HCEC 1CT (cell line): ENCODE data around the gene C1QL2.

Experiments
- DNase-seq: peaks from one replicate; pipeline ENCODE4 v3.0.0-alpha.2; 2017

The C1QL2 gene

DNA sequence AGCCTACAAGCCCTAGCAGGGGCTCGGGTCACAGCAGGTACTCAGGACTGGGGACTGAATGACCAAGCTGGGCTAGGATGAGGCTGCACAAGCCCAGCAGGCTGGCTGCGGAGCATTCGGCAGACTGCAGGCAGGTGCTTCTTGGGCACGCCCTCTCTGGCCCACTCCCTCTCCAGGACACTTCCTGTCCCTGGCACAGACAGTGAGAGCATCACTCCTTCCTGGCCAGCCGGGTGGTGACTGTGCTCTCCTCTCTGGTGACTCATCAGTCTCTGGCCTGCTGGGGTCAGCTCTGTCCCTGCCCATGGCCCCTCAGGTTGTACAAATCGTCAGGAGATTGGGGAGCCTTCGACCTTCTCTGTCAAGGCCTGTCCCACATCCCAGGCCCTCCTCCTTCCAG, 22.5 kb downstream of the C1QL2 start:
- no peak for DNase-seq

DNA sequence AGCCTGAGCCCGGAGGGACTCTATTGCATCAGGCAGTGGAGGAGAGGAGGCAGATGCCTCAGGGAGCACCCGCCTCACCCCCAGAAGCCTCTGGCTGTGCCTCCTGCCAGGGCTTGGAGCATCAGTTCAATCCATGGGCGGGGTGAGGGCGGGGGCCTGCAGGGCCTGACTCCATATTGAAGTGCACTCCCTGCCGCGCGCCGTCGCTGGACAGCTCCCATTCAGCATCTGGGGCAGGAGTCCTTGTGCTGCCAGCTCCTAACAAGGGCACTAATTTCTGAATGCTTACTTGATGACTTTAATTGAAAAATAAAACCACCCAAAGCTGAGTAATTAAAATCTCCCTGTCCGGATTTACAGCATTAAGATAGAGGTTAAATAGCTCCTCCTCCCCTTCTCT, 23.8 kb downstream of the C1QL2 start:
- DNase-seq, result no peak

DNA sequence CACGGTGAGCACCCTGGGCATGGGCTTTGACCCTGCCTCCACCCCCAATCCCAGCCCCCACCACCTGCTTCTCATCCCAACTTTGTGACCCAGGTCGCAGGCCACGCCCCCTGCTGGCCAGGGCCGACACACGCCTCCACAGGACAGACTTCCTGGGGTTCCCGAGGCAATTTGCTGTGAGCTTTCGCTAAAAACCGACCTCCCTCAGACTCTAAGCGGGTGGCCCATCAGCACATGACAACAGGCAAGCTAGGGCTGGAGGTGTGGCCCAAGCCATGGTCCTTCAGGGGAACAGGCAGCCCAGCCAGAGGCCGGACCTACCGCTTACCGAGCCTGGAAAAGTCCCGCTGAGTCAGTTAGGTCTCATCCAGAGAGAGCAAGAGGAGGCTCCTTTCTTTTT, 31.9 kb downstream of the C1QL2 start:
- peak; percentile 8 for DNase-seq

DNA sequence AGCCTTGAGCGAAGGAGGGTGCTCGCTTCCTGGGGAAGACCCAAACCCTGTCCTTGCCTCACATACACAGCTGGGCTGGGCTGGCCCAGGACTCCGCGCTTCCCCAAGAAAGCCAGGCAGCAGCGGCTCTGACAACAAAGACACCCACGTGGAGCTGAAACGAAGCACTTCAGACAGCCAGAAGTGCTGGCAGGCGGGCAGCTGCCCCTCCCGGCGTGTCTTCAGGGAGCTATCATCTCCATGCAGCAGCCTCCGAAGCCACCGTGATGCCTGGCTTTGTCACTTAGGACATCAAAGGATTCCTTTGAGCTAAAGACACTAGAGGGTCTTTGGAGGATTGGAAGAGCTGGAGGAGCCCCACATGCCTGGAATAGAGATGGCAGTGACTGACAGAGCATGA, 35.2 kb downstream of the C1QL2 start:
- DNase-seq, result no peak

DNA sequence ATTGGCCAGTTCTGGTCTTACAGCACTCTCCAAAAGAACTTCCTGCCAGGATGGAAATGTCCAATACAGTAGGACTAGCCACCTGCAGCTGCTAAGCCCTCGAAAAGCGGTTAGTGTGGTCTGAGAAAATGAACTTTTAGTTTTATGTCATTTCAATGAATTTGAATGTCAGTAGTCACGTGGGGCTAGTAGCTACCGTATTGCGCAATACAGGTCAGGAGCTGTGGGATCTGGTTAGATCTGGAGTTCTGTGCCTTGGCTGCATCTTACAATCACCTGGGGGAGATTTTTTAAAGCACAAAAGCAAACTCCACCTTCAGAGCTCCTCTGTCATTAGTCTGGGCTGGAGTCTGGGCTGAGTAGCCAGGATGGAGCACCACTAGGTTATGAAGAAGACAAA, 35.9 kb downstream of the C1QL2 start:
- no peak for DNase-seq

DNA sequence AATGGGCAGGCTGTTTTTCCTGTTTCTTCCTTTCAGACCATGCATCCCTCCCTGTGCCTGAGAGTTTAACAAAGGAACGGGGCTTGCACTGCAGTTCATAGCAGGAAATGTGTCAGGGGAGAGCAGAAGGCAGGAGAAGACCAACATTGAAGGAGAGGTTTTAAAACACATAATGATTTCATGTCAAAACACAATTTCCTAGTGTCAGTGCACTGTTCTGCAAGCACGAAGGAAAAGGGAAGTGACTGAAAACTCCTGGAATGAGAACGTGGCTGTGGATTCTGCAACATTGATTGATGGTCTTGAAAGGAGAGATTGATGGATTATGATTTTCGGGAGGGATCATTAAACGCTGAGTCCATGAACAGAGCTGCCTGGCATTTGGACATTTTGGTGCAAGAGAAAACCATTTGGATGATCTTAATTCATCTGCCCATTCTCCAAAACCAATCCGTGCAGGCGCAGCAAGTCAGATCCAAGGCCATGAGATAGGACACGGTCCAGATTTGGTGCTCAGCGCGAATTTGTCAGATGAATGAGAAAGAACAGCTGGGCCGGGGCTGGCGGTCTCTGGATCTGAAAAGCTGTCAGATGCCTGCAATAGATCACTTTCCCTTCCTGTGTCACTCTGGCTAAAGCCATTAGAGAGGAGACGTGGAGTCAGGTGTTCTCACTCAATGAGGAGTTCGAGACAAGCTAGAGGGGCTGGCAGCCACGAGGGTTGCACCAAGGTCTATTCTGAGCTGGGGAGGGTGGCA, 38.4 kb downstream of the C1QL2 start:
- no peak for DNase-seq

DNA sequence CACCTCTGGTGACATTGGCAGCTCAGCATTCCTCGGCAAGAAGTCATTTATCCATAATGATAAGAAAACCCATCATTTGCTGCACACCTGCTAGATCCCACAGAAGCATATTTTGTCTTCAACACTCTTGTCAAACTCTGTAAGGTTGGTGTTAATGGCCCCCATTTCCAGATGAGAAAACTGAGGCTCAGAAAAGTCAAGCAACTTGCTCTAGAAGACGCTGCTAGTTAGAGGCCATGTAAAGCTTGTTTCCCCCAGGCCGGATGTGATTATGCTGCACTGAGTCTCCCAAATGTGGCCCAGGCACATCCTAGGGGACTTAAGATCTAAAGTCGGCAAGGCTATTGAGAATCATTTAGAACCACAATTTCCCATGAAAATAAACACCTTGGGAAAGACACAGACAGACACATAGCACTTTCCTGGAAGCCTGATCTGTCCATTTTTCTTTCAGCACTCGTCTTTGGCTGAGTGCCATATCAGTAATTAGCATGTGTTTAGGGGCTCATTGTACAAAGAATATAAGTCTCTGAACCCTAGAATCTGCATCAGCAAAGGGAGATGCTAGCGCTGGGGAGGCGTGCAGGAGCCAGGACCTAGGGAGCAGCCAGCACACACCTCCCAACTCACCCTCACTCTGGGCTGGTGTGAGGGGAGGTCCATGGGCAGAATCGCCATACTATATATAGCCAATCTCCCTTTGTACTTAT, 39.3 kb downstream of the C1QL2 start:
- DNase-seq, result no peak

DNA sequence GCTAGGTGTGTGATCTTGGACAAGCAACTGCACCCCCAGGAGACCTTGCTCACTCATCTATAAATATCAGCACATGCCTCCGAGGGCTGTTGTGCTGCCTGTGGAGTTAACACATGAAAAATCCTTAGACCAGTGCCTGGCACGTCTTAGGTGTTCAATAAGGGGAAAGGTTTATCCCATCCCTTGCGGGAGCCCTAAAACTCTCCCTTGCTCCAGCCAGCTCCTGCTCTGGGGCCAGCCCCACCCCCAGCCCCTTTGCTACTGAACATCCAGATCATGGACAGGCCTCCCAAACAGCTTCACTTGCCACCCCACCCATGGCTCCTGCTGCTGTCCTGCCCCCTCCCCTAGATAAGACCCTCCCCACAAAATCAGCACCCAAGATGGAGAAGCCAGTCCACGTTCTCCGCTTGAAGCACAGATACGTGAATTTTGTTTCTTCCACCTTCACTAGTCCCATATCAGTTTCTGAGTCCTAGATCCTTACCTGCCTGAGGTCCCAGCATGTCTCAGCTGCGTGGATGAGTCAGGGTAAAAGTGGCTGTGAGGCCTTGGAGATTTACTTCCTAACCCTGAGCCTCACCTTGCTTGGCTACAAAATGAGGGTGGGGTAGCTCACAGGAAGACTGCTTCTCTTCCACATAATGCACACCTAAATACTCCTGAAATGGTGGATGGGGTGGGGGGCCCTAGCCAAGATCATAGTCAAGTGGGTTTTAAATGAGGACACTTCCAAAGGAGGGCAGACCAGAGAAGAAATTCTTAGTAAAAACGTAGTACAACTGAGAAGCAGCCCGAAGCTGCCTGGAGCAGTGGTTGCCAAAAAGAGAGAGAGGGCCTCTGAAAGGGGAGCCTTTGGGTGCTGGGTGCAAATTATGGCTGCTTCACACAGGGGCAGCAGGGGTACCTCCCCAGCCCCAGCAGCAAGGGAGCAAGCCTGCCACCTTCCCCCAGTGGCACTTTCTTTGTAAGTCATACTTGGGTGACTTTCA, 40.4 kb downstream of the C1QL2 start:
- DNase-seq, result no peak

DNA sequence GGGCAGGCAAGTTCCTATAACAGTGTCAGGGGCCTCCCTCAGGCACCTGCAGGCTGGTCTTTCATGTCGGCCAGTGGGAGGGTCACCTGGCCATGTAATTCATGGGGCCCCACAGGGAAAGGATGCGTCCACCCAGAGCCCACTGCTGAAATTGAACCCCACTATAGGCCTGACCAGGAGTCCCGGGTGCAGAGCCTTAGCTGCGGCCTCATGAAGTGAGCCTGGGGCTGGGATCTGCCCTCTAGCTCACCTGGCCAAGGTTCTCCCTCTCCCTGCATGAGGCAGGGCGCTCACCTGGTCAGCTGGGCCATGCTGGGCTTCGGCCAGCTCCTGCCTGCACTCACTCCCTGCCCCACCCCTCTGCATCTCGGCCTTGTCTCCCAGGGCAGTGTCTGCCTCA, 41.1 kb downstream of the C1QL2 start:
- DNase-seq, result no peak

DNA sequence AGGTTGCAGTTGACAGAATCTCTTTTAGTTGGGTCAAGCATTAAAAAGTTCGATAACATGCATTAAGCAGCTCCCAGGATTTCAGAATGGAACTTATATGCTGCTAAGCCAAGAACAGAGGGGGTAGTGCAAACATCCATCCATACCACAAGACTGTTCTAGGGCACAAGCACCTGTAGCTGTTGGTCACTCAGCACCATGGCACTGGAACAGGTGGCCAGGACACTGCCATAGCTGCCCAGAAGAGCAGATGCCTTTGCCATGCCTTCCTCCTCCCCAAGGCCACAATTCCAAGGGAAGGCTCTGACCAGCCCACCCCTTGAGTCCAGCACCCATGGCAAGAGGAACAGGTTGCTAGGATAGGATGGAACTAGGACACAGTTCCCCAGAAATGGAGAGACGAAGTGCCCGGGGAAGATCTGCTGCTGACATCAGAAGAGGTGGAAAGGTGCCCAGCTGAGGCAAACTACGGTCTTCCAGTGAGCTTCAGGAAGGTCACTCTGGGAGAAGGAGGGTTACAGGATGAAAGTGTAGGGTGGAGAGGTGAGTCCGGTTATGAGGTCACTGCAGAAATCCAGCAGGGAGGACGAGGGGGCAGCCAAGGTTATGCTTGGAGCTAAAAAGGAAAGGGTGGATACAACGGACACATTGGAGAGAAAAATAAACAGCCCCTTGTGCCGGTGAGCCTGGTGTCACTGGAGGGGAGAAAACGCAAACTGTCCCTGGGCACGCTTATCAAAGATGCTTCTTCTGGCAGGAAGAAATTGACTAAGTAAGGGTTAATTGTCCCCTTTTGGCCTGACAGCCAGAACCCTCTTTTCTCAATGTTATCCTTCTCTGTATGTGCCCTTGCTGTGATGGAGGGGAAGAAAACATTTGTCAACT, 41.9 kb downstream of the C1QL2 start:
- no peak for DNase-seq

DNA sequence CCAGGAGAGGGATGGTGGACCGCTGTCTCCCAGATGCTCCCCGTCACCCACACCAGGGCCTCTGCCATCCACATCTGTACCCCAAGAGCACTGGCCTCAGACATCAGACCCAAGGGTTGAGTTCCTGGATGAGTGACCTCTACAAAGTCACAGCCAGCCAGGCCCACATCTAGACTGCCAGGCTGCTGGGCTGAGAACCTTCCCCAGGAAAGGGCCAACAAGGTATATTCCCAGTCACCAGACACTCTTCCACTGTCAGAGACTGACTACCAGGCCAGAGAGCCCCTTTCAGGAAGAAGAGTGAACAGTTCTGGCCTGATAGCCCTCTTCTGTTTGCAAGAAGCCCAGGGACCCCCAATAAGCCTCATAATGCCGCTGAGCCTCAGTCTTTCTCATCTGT, 44.3 kb downstream of the C1QL2 start:
- no peak for DNase-seq

DNA sequence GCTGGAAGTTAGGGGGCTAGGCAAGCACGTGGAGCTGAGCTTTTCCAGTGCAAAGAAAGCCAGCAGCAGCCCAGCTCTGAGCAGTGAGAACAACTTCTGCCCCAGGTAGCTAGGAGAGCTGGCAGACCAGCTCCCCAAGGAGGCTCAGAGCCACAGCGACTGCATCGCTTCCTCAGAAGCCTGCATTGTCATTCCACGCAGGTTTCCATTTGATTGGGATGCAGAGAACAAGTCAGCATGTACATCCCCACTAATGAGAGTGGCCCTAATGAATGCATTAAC, 45.1 kb downstream of the C1QL2 start:
- no peak for DNase-seq

DNA sequence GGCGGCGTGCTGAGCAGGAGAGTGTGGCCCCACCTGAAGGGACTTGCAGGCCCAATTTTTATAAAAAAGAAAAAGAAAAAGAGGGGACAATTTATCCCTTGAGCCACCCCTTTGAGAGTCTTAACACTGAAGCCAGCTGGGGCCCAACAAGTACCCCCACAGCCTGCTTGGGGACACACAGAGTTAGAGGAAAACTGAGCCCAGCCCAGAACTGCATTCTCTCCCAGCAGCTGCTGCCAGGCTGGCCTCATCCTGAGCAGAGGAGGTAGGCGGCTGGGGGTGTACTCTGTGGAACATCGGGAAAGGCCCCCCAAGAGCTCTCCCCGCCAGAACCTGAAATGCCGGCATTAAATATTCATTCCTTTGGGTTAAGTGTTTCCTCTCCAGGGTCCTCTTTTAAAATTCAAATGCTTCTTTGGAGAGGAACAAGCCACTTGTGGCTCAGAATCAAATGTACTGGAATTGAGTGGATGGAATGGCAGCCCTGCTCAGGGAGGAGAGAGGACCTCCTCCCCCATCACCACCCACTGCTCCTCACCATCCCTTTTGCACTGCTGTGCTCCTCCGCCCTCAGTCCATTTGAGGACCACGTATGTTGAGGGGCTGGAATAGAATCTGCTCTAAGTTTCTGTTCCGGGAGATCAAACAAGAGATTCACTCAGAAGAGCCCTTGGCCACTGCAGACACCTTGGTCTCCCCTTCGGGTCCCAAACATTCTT, 45.6 kb downstream of the C1QL2 start:
- no peak for DNase-seq

DNA sequence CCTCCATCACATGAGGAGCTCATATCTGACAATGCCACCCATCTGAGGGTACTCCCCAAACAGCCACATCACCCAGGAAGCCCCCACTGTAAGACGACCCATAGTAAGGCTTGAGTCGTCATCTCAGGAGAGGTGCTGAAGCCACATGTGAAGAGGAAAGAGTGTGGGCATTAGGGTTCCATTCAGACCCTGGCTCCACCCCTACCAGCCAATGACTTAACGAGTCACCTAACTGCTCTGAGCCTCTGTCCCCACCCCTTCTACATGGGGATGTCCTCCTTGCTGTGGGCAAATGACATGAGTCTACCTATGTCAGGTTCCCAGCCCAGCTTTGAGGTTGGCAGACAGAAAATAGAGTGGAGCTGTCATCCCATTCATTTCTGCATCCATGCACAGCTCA, 46.3 kb downstream of the C1QL2 start:
- no peak for DNase-seq

DNA sequence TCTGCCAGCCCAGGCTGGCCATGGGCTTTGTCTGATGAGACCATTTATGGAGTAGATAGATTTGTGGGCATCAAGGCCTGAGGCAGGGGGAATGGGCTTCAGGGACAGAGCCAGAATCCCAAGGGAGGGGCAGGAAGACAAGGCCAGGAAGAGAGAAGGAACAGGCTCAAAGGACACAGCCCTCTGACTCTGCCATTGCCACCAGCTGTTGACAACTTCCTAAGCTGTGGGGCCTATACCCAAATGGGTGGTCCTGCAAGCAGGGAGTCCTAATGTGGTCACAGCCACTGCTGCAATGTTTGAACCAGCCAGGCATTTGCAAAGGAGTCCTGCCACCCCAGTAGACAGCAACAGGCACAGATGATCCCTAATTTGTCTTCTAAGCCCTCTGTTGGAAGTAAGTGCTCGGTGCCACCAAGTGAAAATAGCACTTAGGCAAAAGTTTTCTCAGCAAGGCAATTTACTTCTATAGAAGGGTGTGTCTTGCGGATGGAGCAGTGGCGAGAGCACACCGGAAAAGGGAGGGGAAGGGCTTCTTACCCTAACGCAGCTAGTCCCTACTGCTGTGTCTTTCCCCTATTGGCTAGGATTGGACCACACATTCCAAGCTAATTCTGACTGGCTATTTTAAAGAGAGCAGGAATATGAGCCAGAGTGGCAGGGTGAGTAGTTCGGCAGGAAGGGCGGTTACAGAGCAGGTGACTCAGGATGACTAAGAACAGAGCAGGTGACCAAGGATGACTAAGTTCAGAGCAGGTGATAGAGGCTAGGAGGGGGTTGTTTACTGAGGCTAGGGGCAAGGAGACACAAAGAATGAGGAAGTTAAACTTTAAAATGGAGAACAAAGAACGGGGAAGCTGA, 47.2 kb downstream of the C1QL2 start:
- no peak for DNase-seq

DNA sequence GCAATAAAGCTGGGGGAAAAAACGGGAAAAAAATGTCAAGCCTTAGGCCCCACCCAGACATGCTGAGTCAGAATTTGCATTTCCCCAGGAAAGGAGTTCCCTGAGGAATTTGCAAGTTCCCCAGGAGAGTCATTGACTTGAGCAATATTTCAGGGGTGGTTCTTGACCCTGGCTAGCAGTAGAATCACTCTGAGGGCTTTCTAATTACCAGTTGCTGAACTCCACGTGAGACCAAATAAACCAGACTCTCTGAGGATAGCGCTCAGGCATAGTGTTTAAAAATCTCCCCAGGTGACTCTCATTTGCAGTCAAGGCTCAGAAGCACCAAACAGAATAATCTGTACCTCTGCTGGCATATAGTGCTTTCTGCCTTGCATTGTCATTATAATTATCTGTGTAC, 48.7 kb downstream of the C1QL2 start:
- no peak for DNase-seq

DNA sequence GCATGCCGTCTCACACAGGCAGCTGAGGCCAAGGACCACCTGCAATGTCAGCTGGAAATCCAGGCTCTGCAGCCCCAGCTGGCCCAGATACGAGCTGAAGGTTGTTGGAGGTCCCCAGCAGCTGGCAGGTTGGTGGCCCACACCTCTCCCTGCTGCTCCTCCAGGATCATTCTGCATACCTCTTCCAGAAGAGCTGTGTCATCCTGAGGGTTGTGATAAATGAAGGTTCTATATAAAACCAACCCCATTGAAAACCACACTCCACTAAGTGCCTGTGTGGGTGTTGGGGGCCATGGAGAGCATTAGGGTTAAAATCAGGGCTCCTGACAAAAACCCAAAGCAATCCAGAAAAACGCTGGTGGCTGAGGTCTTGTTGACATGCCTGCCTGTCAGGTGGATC, 50.4 kb downstream of the C1QL2 start:
- DNase-seq, result no peak

DNA sequence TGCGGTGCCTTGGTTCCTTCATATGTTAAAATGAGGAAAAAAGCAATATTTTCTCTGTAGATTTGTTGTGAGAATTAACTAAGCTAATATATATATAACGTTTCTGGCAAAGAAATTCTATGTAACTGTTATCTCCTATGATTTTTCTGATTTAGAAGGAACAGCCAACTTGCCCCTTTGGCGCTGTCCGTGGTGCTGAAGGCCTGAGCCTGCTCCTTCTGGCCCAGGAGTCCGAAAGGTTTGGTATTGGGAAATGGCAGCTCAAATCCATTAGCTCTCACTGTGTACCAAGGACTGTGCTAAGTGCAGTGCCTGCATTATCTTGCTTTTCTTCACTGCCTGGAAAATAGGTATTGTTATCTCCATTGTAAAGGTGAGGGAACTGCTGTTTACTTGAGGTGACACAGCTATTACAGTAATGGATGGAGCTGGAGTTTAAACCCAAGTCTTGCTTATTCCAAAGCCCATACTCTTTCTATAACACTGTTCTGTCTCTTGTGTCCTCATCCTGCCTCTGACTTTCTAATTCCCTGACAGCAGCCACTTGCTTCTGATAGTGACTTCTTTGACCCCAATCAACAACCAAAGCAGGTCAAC, 52.2 kb downstream of the C1QL2 start:
- peak; percentile 17 for DNase-seq
